ENCODE measurements around the gene ERC1. TPM values are rescaled to one million over a fixed set of nuclear protein-coding genes. Genes with fewer than 3 reads are reported as not detected.

The ERC1 gene
- total RNA-seq, 4 donors from 2014 or later, result 28.9 to 106 (median 43.6) TPM

GRCh38 chr12:1373901-1374735, 383.1 kb downstream of the ERC1 start:
- Histone ChIP-seq H3K4me1 (no peaks in the 10 kb centered on the region), H3K4me3 (no peak overlapping the region), H3K27ac (no peak overlapping the region), H3K36me3 (no peaks in the 10 kb centered on the region), H3K27me3 (no peaks in the 10 kb centered on the region), H3K9me3 (no peaks in the 10 kb centered on the region)
- no peak for DNase-seq
- intact Hi-C loops (cut with DNase I; ENCODE audit: low total_unique reads), result no loop called here
- TF ChIP-seq CTCF (IDR thresholded peaks at IDR 0.05), result no peak
- TF ChIP-seq POLR2A (IDR thresholded peaks at IDR 0.05), result no peak

GRCh38 chr12:1375323-1375722, 384.3 kb downstream of the ERC1 start:
- no peak overlapping the region for H3K4me3 ChIP-seq
- no peaks in the 10 kb centered on the region for H3K36me3 ChIP-seq
- DNase-seq, result no peak
- intact Hi-C loops (cut with DNase I; ENCODE audit: low total_unique reads), result no loop called here
- H3K27ac ChIP-seq, result no peak overlapping the region
- H3K9me3 ChIP-seq, result no peaks in the 10 kb centered on the region
- H3K27me3 ChIP-seq, result no peaks in the 10 kb centered on the region
- no peaks in the 10 kb centered on the region for H3K4me1 ChIP-seq
- no peak for TF ChIP-seq POLR2A (IDR thresholded peaks at IDR 0.05)
- TF ChIP-seq CTCF (IDR thresholded peaks at IDR 0.05), result no peak

DNA sequence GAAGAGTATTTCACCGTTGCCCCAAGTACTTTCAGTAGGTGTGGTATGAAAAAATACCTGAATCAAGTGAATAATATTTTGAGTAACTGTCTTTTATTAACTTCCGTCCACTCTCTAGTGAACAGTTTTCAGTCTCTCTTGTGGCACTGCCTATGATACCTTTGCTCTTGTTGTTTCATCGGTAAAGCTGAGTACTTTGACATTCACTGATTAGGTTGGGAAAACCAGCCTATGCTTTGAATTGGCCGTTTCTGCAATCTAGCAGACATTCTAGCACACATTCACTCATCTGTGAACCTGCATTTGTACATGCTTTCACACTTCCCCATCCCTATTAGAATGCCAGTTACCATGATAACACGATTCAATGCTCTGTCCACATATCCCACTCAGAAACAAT, 386.1 kb downstream of the ERC1 start:
- intact Hi-C loops (cut with DNase I; ENCODE audit: low total_unique reads), result no loop called here
- H3K9me3 ChIP-seq, result no peaks in the 10 kb centered on the region
- H3K4me3 ChIP-seq, result no peak overlapping the region
- H3K27ac ChIP-seq, result no peak overlapping the region
- no peaks in the 10 kb centered on the region for H3K36me3 ChIP-seq
- H3K4me1 ChIP-seq, result no peaks in the 10 kb centered on the region
- H3K27me3 ChIP-seq, result no peaks in the 10 kb centered on the region
- no peak for DNase-seq
- TF ChIP-seq POLR2A (IDR thresholded peaks at IDR 0.05) (no peak), CTCF (IDR thresholded peaks at IDR 0.05) (no peak)

DNA sequence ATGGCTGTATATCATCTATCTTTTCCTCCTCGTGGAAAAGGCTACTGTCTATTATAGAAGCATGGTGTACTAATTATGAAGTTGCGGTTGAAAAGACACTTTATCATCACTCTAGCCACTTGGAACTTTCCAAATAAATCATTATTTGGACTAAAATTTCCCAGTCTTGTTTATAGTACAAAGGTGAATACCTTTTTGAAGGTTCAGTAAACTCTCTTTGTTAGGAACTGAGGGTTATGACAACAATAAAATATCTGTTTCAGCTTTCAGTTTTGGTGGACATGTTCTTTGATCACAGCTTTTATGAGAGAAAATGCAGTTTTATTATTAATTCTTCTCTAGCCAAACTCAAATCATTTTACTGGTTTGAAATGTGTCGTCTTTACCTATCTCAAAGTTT, 386.7 kb downstream of the ERC1 start:
- no peaks in the 10 kb centered on the region for H3K4me1 ChIP-seq
- no peaks in the 10 kb centered on the region for H3K36me3 ChIP-seq
- H3K4me3 ChIP-seq, result no peak overlapping the region
- intact Hi-C loops (cut with DNase I; ENCODE audit: low total_unique reads), result no loop called here
- no peak for DNase-seq
- no peak for TF ChIP-seq CTCF (IDR thresholded peaks at IDR 0.05)
- no peak for TF ChIP-seq POLR2A (IDR thresholded peaks at IDR 0.05)
- H3K27ac ChIP-seq, result no peak overlapping the region
- no peaks in the 10 kb centered on the region for H3K27me3 ChIP-seq
- no peaks in the 10 kb centered on the region for H3K9me3 ChIP-seq

- Histone ChIP-seq H3K27me3 (no peaks in the 10 kb centered on the region), H3K36me3 (no peaks in the 10 kb centered on the region), H3K4me3 (no peak overlapping the region), H3K9me3 (no peaks in the 10 kb centered on the region), H3K27ac (no peak overlapping the region), H3K4me1 (no peaks in the 10 kb centered on the region)
- intact Hi-C loops (cut with DNase I; ENCODE audit: low total_unique reads), result no loop called here
- TF ChIP-seq CTCF (IDR thresholded peaks at IDR 0.05) (no peak), POLR2A (IDR thresholded peaks at IDR 0.05) (no peak)
- DNase-seq, result no peak
Observed at GRCh38 chr12:1380171-1380851, 389.3 kb downstream of the ERC1 start.

Measured in uterus (tissue), 4 donors.